HCT116 (cell line): ENCODE results near the gene RCE1. TPM values are rescaled to one million over a fixed set of nuclear protein-coding genes. Genes with fewer than 3 reads are reported as not detected.

Source experiments
- ATAC-seq: fragments of 200-7000 bp; cut with Tn5 transposase; 2 replicates; pipeline ENCODE4 v1.9.1; 2020; ENCODE audit warnings: mild to moderate bottlenecking, moderate library complexity
- BruUV-seq: library from RNA; stranded (reverse); fragments of 400-500 nt; replicated peaks from 2 replicates; lab custom pipeline; 2021; lab: Mats Ljungman, UMichigan
- CTCF ChIA-PET: fragments of 300-600 bp; sonication (Branson Sonifier 250); formaldehyde crosslinking; loops from one replicate; lab custom pipeline; 2021; ENCODE audit warnings: antibody characterized with exemption; lab: Charles Lee
- POLR2A ChIA-PET: fragments of 300-600, 350-600 bp; sonication (Branson Sonifier 250); formaldehyde crosslinking; loops from one replicate; lab custom pipeline; 2021; ENCODE audit warnings: antibody characterized with exemption; lab: Charles Lee
- RAD21 ChIA-PET, 2 experiments: fragments of 300-600 bp; sonication (Branson Sonifier 250); formaldehyde crosslinking; loops; one replicate each; lab custom pipeline; 2023; ENCODE audit warnings: low total read pairs in 2 of 2; ENCODE audit not compliant: uncharacterized antibody in 2 of 2, unreplicated experiment in 2 of 2, low non-redundant PET in 1 of 2; lab: Charles Lee
- DNase-seq: peaks from one replicate; pipeline ENCODE4 v3.0.0-alpha.2; 2010; ENCODE audit warnings: low read depth, low spot score
- H2AFZ ChIP-seq: fragments of 200-600 bp; shearing (Covaris generic), sonication (generic); 2 replicates; pipeline ENCODE4 v1.6.1; 2017; ENCODE audit warnings: low read depth, mixed run types, mixed read lengths, antibody characterized with exemption, low read length; ENCODE audit not compliant: poor library complexity, severe bottlenecking
- H3K27ac ChIP-seq: 2 replicates; pipeline ENCODE4 v1.5.1; 2012; ENCODE audit warnings: low read depth, low read length
- H3K27me3 ChIP-seq: fragments of 200-600 bp; sonication (generic); 2 replicates; pipeline ENCODE4 v1.6.1; 2016; ENCODE audit warnings: mixed run types, low read length, mixed read lengths; ENCODE audit not compliant: insufficient read depth
- H3K36me3 ChIP-seq, 2 experiments: fragments of 200-500 bp in 1 of 2; fragments of 200-600 bp in 1 of 2; sonication (Bioruptor generic) in 1 of 2; sonication (generic) in 1 of 2; 2 replicates each; pipeline versions ENCODE4 v1.5.1 to v1.6.1; 2014 to 2016; ENCODE audit warnings: low read length in 2 of 2, inconsistent platforms in 1 of 2, mixed read lengths in 1 of 2, mixed run types in 1 of 2; ENCODE audit not compliant: insufficient read depth in 2 of 2, control insufficient read depth in 1 of 2
- H3K4me1 ChIP-seq, 2 experiments: fragments of 200-600 bp in 1 of 2; sonication (generic) in 1 of 2; 2 replicates each; pipeline versions ENCODE4 v1.5.1 to v1.6.1; 2012 to 2017; ENCODE audit warnings: low read length in 2 of 2, inconsistent platforms in 1 of 2, mild to moderate bottlenecking in 1 of 2, mixed read lengths in 1 of 2, mixed run types in 1 of 2, moderate library complexity in 1 of 2; ENCODE audit not compliant: insufficient read depth in 2 of 2, control insufficient read depth in 1 of 2
- H3K4me2 ChIP-seq: fragments of 200-600 bp; sonication (generic); 2 replicates; pipeline ENCODE4 v1.6.1; 2017; ENCODE audit warnings: mixed run types, low read length, mixed read lengths
- H3K4me3 ChIP-seq, 2 experiments: fragments of 200-600 bp in 1 of 2; sonication (generic) in 1 of 2; replicated peaks in 1 of 2; 2 replicates each; pipeline ENCODE4 v1.5.1; 2011 to 2016; ENCODE audit warnings: low read length in 2 of 2, control low read depth in 1 of 2, low read depth in 1 of 2, mild to moderate bottlenecking in 1 of 2, mixed read lengths in 1 of 2, mixed run types in 1 of 2
- H3K79me2 ChIP-seq: fragments of 200-600 bp; sonication (generic); 2 replicates; pipeline ENCODE4 v1.6.1; 2017; ENCODE audit warnings: mild to moderate bottlenecking, mixed run types, low read length, moderate library complexity, mixed read lengths; ENCODE audit not compliant: insufficient read depth
- H3K9ac ChIP-seq: fragments of 200-600 bp; sonication (generic); 2 replicates; pipeline ENCODE4 v1.6.1; 2016; ENCODE audit warnings: low read length, mixed read lengths
- H3K9me2 ChIP-seq: fragments of 200-600 bp; sonication (generic), shearing (Covaris generic); 2 replicates; pipeline ENCODE4 v1.6.1; 2017; ENCODE audit warnings: mixed run types, mild to moderate bottlenecking, moderate library complexity; ENCODE audit not compliant: insufficient read depth
- H3K9me3 ChIP-seq, 2 experiments: fragments of 200-500 bp in 1 of 2; fragments of 200-600 bp in 1 of 2; sonication (Bioruptor generic) in 1 of 2; sonication (generic) in 1 of 2; 2 replicates each; pipeline ENCODE4 v1.6.1; 2014 to 2017; ENCODE audit warnings: low read length in 2 of 2, mixed read lengths in 2 of 2, inconsistent platforms in 1 of 2, low read depth in 1 of 2, mild to moderate bottlenecking in 1 of 2, mixed run types in 1 of 2, moderate library complexity in 1 of 2; ENCODE audit not compliant: control insufficient read depth in 1 of 2, insufficient read depth in 1 of 2
- H4K20me1 ChIP-seq: fragments of 200-600 bp; sonication (generic), shearing (Covaris generic); 2 replicates; pipeline ENCODE4 v1.6.1; 2017; ENCODE audit warnings: mixed run types, mild to moderate bottlenecking, moderate library complexity; ENCODE audit not compliant: insufficient read depth
- CBX3 ChIP-seq: IDR thresholded peaks from 2 replicates; pipeline ENCODE4 v1.6.1; 2012; ENCODE audit warnings: low read depth
- CEBPB ChIP-seq: IDR thresholded peaks from 2 replicates; pipeline ENCODE4 v1.6.1; 2012; ENCODE audit warnings: low read depth
- EGR1 ChIP-seq: IDR thresholded peaks from 2 replicates; pipeline ENCODE4 v1.6.1; 2012; ENCODE audit warnings: low read depth
- ELF1 ChIP-seq: IDR thresholded peaks from 2 replicates; pipeline ENCODE4 v1.6.1; 2012; ENCODE audit warnings: low read depth, borderline replicate concordance
- EZH2 ChIP-seq: fragments of 200-600 bp; sonication (generic); IDR thresholded peaks from 2 replicates; pipeline ENCODE4 v1.6.1; 2017; ENCODE audit warnings: antibody characterized with exemption, mixed run types
- EZH2phosphoT487 ChIP-seq: fragments of 200-600 bp; IDR thresholded peaks from 2 replicates; pipeline ENCODE4 v1.6.1; 2018; ENCODE audit warnings: antibody characterized with exemption, borderline replicate concordance
- MAX ChIP-seq: IDR thresholded peaks from 2 replicates; pipeline ENCODE4 v1.6.1; 2012
- POLR2A ChIP-seq: IDR thresholded peaks from 2 replicates; pipeline ENCODE4 v1.7.0; 2011; ENCODE audit warnings: borderline replicate concordance; ENCODE audit not compliant: insufficient read depth, insufficient read length; ENCODE audit errors: extremely low read depth
- POLR2AphosphoS5 ChIP-seq: IDR thresholded peaks from 2 replicates; pipeline ENCODE4 v1.6.1; 2011; ENCODE audit warnings: mild to moderate bottlenecking, low read depth, low read length, moderate library complexity
- RAD21 ChIP-seq: IDR thresholded peaks from 2 replicates; pipeline ENCODE4 v1.6.1; 2012; ENCODE audit warnings: low read depth, mild to moderate bottlenecking
- SIN3A ChIP-seq: IDR thresholded peaks from 2 replicates; pipeline ENCODE4 v1.6.1; 2012; ENCODE audit warnings: low read depth
- SRF ChIP-seq: IDR thresholded peaks from 2 replicates; pipeline ENCODE4 v1.6.1; 2012; ENCODE audit warnings: low read depth
- TCF7L2 ChIP-seq: IDR thresholded peaks from 2 replicates; pipeline ENCODE4 v1.7.0; 2011; ENCODE audit warnings: borderline replicate concordance, inconsistent platforms; ENCODE audit not compliant: insufficient read depth, insufficient read length; ENCODE audit errors: extremely low read depth
- YY1 ChIP-seq: IDR thresholded peaks from 2 replicates; pipeline ENCODE4 v1.6.1; 2011; ENCODE audit warnings: low read length, low read depth, moderate library complexity, mild to moderate bottlenecking; ENCODE audit not compliant: insufficient replicate concordance; ENCODE audit errors: extremely low read depth
- ZNF274 ChIP-seq: fragments of 200-500 bp; sonication (Bioruptor generic); IDR thresholded peaks from 2 replicates; pipeline ENCODE4 v1.6.1; 2014; ENCODE audit warnings: mild to moderate bottlenecking, low read depth, low read length, inconsistent platforms
- intact Hi-C: fragments of 100-400 bp; cut with micrococcal nuclease; formaldehyde crosslinking; loops from 2 replicates; pipeline ENCODE4 v1.10.0; 2022
- total RNA-seq: library from RNA; stranded (reverse); gene quantifications from one replicate; pipeline ENCODE4 v1.2.1, GENCODE V29; 2021; ENCODE audit not compliant: unreplicated experiment
- TF ChIP-seq, protein P1 (sequence below): IDR thresholded peaks from 2 replicates; pipeline ENCODE4 v1.6.1; 2011; ENCODE audit warnings: mild to moderate bottlenecking, low read length, moderate library complexity; ENCODE audit not compliant: insufficient replicate concordance; ENCODE audit errors: extremely low read depth
- TF ChIP-seq, protein P2 (sequence below): IDR thresholded peaks from 2 replicates; pipeline ENCODE4 v1.6.1; 2012; ENCODE audit warnings: low read depth
- TF ChIP-seq, protein P3 (sequence below): IDR thresholded peaks from 2 replicates; pipeline ENCODE4 v1.6.1; 2012
- TF ChIP-seq, protein P4 (sequence below), 3 experiments: fragments of 200-600 bp in 1 of 3; sonication (generic) in 1 of 3; IDR thresholded peaks in 2 of 3; conservative IDR thresholded peaks in 1 of 3; 2 replicates each; pipeline ENCODE4 v1.5.1; 2012 to 2017; ENCODE audit warnings: low read depth in 2 of 3, low read length in 2 of 3, antibody characterized with exemption in 1 of 3, borderline replicate concordance in 1 of 3, control low read depth in 1 of 3, mild to moderate bottlenecking in 1 of 3, mixed read lengths in 1 of 3, mixed run types in 1 of 3, moderate library complexity in 1 of 3; ENCODE audit not compliant: insufficient read depth in 1 of 3

Gene RCE1
- total RNA-seq, 1 experiment from 2014 or later: 35.3 TPM

DNA sequence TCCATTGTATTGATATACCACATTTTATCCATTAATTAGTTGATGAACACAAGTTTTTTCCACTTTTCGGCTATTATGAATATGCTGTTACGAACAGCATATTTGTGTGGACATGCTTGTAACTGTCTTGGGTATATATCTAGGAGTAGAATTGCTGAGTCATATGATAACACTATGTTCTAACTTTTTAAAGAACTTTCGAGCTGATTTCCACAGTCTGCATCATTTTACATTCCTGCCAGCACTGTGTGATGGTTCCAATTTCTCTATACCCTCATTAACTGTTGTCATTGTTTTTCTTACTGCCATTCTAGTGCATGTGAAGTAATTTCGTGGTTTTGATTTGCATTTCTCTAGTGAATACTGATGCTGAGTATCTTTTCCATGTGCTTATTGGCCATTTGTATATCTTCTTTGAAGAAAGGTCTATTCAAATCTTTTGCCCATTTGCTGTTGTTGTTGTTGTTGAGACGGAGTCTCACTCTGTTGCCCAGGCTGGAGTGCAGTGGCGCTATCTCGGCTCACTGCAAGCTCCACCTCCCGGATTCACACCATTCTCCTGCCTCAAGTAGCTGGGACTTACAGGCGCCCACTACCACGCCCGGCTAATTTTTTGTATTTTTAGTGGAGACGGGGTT is 7.4 kb upstream of the RCE1 start:
- no peaks in the 10 kb centered on the region for H3K79me2 ChIP-seq
- H3K27ac ChIP-seq: no peak overlapping the region
- no peaks in the 10 kb centered on the region for H3K9me3 ChIP-seq
- H2AFZ ChIP-seq: no peak overlapping the region
- CTCF ChIA-PET: interaction anchor here (1.6 kb wide), 1 partner anchor 136 kb away, joined by 3 read pairs; no protein-coding TSS in a partner anchor
- BruUV-seq: no TSS peak
- intact Hi-C loops: loop anchor here (10.0 kb wide), 1 partner anchor 401 kb away; the partner anchor contains the start of gene MRPL11
- H3K4me2 ChIP-seq: no peak overlapping the region
- POLR2A ChIA-PET: no interaction called here
- peaks cover 0 to 8% of the 10 kb centered on the region in 2 experiments; a peak in 2 of 4 replicates for H3K36me3 ChIP-seq
- H3K9me2 ChIP-seq: no peaks in the 10 kb centered on the region
- no peak for ATAC-seq
- no peak for TF ChIP-seq CBX3
- TF ChIP-seq YY1: no peak
- TF ChIP-seq, protein P1, sequence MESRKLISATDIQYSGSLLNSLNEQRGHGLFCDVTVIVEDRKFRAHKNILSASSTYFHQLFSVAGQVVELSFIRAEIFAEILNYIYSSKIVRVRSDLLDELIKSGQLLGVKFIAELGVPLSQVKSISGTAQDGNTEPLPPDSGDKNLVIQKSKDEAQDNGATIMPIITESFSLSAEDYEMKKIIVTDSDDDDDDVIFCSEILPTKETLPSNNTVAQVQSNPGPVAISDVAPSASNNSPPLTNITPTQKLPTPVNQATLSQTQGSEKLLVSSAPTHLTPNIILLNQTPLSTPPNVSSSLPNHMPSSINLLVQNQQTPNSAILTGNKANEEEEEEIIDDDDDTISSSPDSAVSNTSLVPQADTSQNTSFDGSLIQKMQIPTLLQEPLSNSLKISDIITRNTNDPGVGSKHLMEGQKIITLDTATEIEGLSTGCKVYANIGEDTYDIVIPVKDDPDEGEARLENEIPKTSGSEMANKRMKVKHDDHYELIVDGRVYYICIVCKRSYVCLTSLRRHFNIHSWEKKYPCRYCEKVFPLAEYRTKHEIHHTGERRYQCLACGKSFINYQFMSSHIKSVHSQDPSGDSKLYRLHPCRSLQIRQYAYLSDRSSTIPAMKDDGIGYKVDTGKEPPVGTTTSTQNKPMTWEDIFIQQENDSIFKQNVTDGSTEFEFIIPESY: no peak
- no peak for TF ChIP-seq TCF7L2
- TF ChIP-seq ZNF274: no peak
- TF ChIP-seq SRF: no peak
- no peak for TF ChIP-seq POLR2AphosphoS5
- no peak for TF ChIP-seq EGR1
- no peak for TF ChIP-seq POLR2A
- TF ChIP-seq RAD21: no peak
- TF ChIP-seq, protein P2, sequence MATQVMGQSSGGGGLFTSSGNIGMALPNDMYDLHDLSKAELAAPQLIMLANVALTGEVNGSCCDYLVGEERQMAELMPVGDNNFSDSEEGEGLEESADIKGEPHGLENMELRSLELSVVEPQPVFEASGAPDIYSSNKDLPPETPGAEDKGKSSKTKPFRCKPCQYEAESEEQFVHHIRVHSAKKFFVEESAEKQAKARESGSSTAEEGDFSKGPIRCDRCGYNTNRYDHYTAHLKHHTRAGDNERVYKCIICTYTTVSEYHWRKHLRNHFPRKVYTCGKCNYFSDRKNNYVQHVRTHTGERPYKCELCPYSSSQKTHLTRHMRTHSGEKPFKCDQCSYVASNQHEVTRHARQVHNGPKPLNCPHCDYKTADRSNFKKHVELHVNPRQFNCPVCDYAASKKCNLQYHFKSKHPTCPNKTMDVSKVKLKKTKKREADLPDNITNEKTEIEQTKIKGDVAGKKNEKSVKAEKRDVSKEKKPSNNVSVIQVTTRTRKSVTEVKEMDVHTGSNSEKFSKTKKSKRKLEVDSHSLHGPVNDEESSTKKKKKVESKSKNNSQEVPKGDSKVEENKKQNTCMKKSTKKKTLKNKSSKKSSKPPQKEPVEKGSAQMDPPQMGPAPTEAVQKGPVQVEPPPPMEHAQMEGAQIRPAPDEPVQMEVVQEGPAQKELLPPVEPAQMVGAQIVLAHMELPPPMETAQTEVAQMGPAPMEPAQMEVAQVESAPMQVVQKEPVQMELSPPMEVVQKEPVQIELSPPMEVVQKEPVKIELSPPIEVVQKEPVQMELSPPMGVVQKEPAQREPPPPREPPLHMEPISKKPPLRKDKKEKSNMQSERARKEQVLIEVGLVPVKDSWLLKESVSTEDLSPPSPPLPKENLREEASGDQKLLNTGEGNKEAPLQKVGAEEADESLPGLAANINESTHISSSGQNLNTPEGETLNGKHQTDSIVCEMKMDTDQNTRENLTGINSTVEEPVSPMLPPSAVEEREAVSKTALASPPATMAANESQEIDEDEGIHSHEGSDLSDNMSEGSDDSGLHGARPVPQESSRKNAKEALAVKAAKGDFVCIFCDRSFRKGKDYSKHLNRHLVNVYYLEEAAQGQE: no peak
- TF ChIP-seq, protein P3, sequence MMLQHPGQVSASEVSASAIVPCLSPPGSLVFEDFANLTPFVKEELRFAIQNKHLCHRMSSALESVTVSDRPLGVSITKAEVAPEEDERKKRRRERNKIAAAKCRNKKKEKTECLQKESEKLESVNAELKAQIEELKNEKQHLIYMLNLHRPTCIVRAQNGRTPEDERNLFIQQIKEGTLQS: no peak
- TF ChIP-seq CEBPB: no peak
- no peak for TF ChIP-seq MAX
- TF ChIP-seq SIN3A: no peak
- TF ChIP-seq EZH2: no peak
- TF ChIP-seq ELF1: no peak
- TF ChIP-seq, protein P4, sequence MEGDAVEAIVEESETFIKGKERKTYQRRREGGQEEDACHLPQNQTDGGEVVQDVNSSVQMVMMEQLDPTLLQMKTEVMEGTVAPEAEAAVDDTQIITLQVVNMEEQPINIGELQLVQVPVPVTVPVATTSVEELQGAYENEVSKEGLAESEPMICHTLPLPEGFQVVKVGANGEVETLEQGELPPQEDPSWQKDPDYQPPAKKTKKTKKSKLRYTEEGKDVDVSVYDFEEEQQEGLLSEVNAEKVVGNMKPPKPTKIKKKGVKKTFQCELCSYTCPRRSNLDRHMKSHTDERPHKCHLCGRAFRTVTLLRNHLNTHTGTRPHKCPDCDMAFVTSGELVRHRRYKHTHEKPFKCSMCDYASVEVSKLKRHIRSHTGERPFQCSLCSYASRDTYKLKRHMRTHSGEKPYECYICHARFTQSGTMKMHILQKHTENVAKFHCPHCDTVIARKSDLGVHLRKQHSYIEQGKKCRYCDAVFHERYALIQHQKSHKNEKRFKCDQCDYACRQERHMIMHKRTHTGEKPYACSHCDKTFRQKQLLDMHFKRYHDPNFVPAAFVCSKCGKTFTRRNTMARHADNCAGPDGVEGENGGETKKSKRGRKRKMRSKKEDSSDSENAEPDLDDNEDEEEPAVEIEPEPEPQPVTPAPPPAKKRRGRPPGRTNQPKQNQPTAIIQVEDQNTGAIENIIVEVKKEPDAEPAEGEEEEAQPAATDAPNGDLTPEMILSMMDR (IDR thresholded peaks at IDR 0.05 in 2 of 3, conservative IDR thresholded peaks at IDR 0.05 in 1 of 3; ENCODE audit: borderline replicate concordance in 1 of 3, insufficient read depth in 1 of 3, low read depth in 2 of 3, low read length in 2 of 3): no peak
- TF ChIP-seq EZH2phosphoT487: no peak
- DNase-seq: no peak
- no peak overlapping the region for H3K4me3 ChIP-seq
- no peak overlapping the region for H3K9ac ChIP-seq
- RAD21 ChIA-PET: no interaction called here
- H3K4me1 ChIP-seq: no peaks in the 10 kb centered on the region
- H4K20me1 ChIP-seq: no peaks in the 10 kb centered on the region
- H3K27me3 ChIP-seq: no peaks in the 10 kb centered on the region
